Fibroblast of pulmonary artery (primary cell): ENCODE data around the gene FAIM2.

Experiments used
- DNase-seq: peaks from one replicate; pipeline ENCODE4 v3.0.0-alpha.2; 2010; ENCODE audit warnings: low read depth
- H3K4me3 ChIP-seq: replicated peaks from 2 replicates; pipeline ENCODE4 v1.5.1; 2011; ENCODE audit warnings: low read depth, mild to moderate bottlenecking, control low read depth, low read length, moderate library complexity
- CTCF ChIP-seq: IDR thresholded peaks from 2 replicates; pipeline ENCODE4 v1.5.1; 2011; ENCODE audit warnings: mild to moderate bottlenecking, control low read depth, low read length, inconsistent platforms; ENCODE audit errors: missing control alignments

FAIM2 gene

GRCh38 chr12:49902399-49903350 lies 1.0 kb downstream of the FAIM2 start:
- TF ChIP-seq CTCF: no peak
- H3K4me3 ChIP-seq: no peak overlapping the region
- DNase-seq: no peak

GRCh38 chr12:49901986-49902385 lies 1.7 kb downstream of the FAIM2 start:
- DNase-seq: no peak
- H3K4me3 ChIP-seq: no peak overlapping the region
- TF ChIP-seq CTCF: no peak

- no peak for DNase-seq
- H3K4me3 ChIP-seq: no peak overlapping the region
- TF ChIP-seq CTCF: no peak
These were observed 2.7 kb downstream of the FAIM2 start for GRCh38 chr12:49901026-49901425.

DNA sequence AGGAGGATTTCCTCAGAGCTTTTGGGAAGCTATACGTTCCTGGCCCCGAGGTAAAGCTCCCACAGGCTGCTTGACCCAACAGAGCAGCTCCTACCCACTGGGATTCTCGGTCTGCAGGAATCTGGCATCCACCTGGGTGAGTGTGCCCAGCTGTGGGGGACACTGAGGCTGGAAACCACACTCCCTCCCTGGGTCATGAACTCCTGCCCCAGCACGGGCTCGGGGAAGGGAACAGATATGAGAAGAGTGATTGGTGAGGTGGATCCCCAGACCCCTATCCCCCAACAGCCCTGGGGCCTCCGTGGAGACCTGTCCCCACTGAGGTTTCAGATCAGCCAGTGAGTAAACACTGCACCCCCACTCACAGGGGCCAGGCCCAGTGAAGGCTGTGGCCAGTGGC lies 3.3 kb downstream of the FAIM2 start:
- no peak for DNase-seq
- TF ChIP-seq CTCF: no peak

DNA sequence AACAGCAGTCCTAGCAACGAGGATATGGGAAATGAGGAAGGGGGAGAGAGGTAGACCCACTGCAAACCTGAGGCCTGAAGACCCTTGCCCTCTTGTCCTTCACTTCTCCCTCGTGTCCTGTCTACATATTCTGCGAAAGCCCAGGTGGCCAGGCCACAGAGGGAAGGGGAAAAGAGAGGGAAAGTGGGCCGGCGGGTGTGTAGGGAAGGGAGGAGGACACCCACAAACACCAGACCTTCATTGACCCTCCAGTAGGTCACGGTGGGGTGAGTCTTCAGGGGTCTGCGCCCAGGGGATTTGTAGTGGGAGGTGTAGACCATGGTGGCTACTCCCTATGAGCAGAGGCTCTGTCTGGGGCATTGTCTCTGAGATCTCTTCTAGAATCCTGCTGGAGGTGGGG lies 3.8 kb downstream of the FAIM2 start:
- DNase-seq: no peak
- no peak for TF ChIP-seq CTCF
- no peak overlapping the region for H3K4me3 ChIP-seq

More for the DNA sequence above, 3.3 kb downstream of the FAIM2 start:
- H3K4me3 ChIP-seq: no peak overlapping the region

- no peak for DNase-seq
- TF ChIP-seq CTCF: no peak
- no peak overlapping the region for H3K4me3 ChIP-seq
These were observed 4.3 kb downstream of the FAIM2 start for GRCh38 chr12:49899286-49899843.
